Measurements from ENCODE around the gene FOLR1. TPM values are rescaled to one million over a fixed set of nuclear protein-coding genes. Genes with fewer than 3 reads are reported as not detected.

FOLR1 gene
- polyA plus RNA-seq, 1 donor from 2014 or later: not detected

- H3K9me3 ChIP-seq (ENCODE audit: low read length): no peaks in the 10 kb centered on the region
- no peak overlapping the region for H3K27ac ChIP-seq (ENCODE audit: low read length)
- H3K36me3 ChIP-seq (ENCODE audit: insufficient read depth, low read length): no peaks in the 10 kb centered on the region
- no peak overlapping the region for H3K4me2 ChIP-seq (ENCODE audit: low read length)
- H3K9me2 ChIP-seq (ENCODE audit: insufficient read depth, low read length): no peaks in the 10 kb centered on the region
- H4K20me1 ChIP-seq (ENCODE audit: insufficient read depth): no peaks in the 10 kb centered on the region
- no peaks in the 10 kb centered on the region for H3K79me2 ChIP-seq (replicated peaks; ENCODE audit: insufficient read depth, low read length)
- no peak overlapping the region for H3K9ac ChIP-seq (ENCODE audit: low read length)
- no peaks in the 10 kb centered on the region for H3K27me3 ChIP-seq (ENCODE audit: insufficient read depth, low read depth, low read length)
- no peak overlapping the region for H2AFZ ChIP-seq (ENCODE audit: low read depth, low read length)
- TF ChIP-seq TAF1 (IDR thresholded peaks at IDR 0.05; ENCODE audit: low read depth): no peak
- TF ChIP-seq POLR2AphosphoS5 (IDR thresholded peaks at IDR 0.05): no peak
- no peak for TF ChIP-seq MXI1 (conservative IDR thresholded peaks at IDR 0.05; ENCODE audit: poor library complexity, severe bottlenecking)
- no peak for TF ChIP-seq EP300 (conservative IDR thresholded peaks at IDR 0.05; ENCODE audit: poor library complexity, severe bottlenecking)
- no peak for TF ChIP-seq SMC3 (conservative IDR thresholded peaks at IDR 0.05; ENCODE audit: poor library complexity)
- no peak for TF ChIP-seq RAD21 (conservative IDR thresholded peaks at IDR 0.05)
- TF ChIP-seq CTCF (IDR thresholded peaks at IDR 0.05; ENCODE audit: poor library complexity, severe bottlenecking): no peak
- TF ChIP-seq EZH2 (IDR thresholded peaks at IDR 0.05; ENCODE audit: borderline replicate concordance, insufficient read depth, low read length, poor library complexity, severe bottlenecking): no peak
- no peak for TF ChIP-seq REST (IDR thresholded peaks at IDR 0.05; ENCODE audit: borderline replicate concordance)
- no peak overlapping the region for H3K4me3 ChIP-seq (ENCODE audit: low read length)
- no peaks in the 10 kb centered on the region for H3F3A ChIP-seq (ENCODE audit: insufficient read depth, low read length, poor library complexity, severe bottlenecking)
Measured at GRCh38 chr11:72179049-72179803, 12.7 kb upstream of the FOLR1 start.

GRCh38 chr11:72179804-72180396 is 12.0 kb upstream of the FOLR1 start:
- H3K9ac ChIP-seq (ENCODE audit: low read length): no peak overlapping the region
- no peaks in the 10 kb centered on the region for H3K9me2 ChIP-seq (ENCODE audit: insufficient read depth, low read length)
- H3K9me3 ChIP-seq (ENCODE audit: low read length): no peaks in the 10 kb centered on the region
- no peak overlapping the region for H3K4me2 ChIP-seq (ENCODE audit: low read length)
- H3K27ac ChIP-seq (ENCODE audit: low read length): no peak overlapping the region
- no peak overlapping the region for H2AFZ ChIP-seq (ENCODE audit: low read depth, low read length)
- no peaks in the 10 kb centered on the region for H3F3A ChIP-seq (ENCODE audit: insufficient read depth, low read length, poor library complexity, severe bottlenecking)
- no peaks in the 10 kb centered on the region for H3K27me3 ChIP-seq (ENCODE audit: insufficient read depth, low read depth, low read length)
- H3K36me3 ChIP-seq (ENCODE audit: insufficient read depth, low read length): no peaks in the 10 kb centered on the region
- H4K20me1 ChIP-seq (ENCODE audit: insufficient read depth): no peaks in the 10 kb centered on the region
- TF ChIP-seq TAF1 (IDR thresholded peaks at IDR 0.05; ENCODE audit: low read depth): no peak
- no peak for TF ChIP-seq MXI1 (conservative IDR thresholded peaks at IDR 0.05; ENCODE audit: poor library complexity, severe bottlenecking)
- TF ChIP-seq CTCF (IDR thresholded peaks at IDR 0.05; ENCODE audit: poor library complexity, severe bottlenecking): no peak
- TF ChIP-seq EP300 (conservative IDR thresholded peaks at IDR 0.05; ENCODE audit: poor library complexity, severe bottlenecking): no peak
- TF ChIP-seq RAD21 (conservative IDR thresholded peaks at IDR 0.05): no peak
- no peak for TF ChIP-seq EZH2 (IDR thresholded peaks at IDR 0.05; ENCODE audit: borderline replicate concordance, insufficient read depth, low read length, poor library complexity, severe bottlenecking)
- no peak for TF ChIP-seq REST (IDR thresholded peaks at IDR 0.05; ENCODE audit: borderline replicate concordance)
- TF ChIP-seq SMC3 (conservative IDR thresholded peaks at IDR 0.05; ENCODE audit: poor library complexity): no peak
- no peaks in the 10 kb centered on the region for H3K79me2 ChIP-seq (replicated peaks; ENCODE audit: insufficient read depth, low read length)
- no peak overlapping the region for H3K4me3 ChIP-seq (ENCODE audit: low read length)
